Astrocyte (in vitro differentiated cells and primary cell): ENCODE measurements around the gene CACNB1. TPM values are rescaled to one million over a fixed set of nuclear protein-coding genes. Genes with fewer than 3 reads are reported as not detected.
A peak's percentile ranks its signal among the peaks of the same experiment; 100 is the strongest.

Source experiments
- DNase-seq: peaks from one replicate; pipeline ENCODE4 v3.0.0-alpha.2; 2010; ENCODE audit warnings: low read depth
- FAIRE-seq: peaks from 2 replicates; lab custom pipeline; 2011; peaks lifted over from hg19 to GRCh38; lab: Jason Lieb, UNC
- H2AFZ ChIP-seq: 2 replicates; pipeline ENCODE4 v1.6.0; 2012; ENCODE audit warnings: low read depth, low read length, inconsistent platforms
- H3K27ac ChIP-seq: 2 replicates; pipeline ENCODE4 v1.5.1; 2011; ENCODE audit warnings: low read depth, low read length, inconsistent platforms
- H3K27me3 ChIP-seq: 2 replicates; pipeline ENCODE4 v1.6.0; 2011; ENCODE audit warnings: low read length, inconsistent platforms; ENCODE audit not compliant: insufficient read depth
- H3K36me3 ChIP-seq: 2 replicates; pipeline ENCODE4 v1.5.1; 2011; ENCODE audit warnings: low read length, inconsistent platforms; ENCODE audit not compliant: insufficient read depth
- H3K4me1 ChIP-seq: 2 replicates; pipeline ENCODE4 v1.5.1; 2011; ENCODE audit warnings: low read length, inconsistent platforms; ENCODE audit not compliant: insufficient read depth
- H3K4me2 ChIP-seq: 2 replicates; pipeline ENCODE4 v1.6.0; 2012; ENCODE audit warnings: low read length, inconsistent platforms
- H3K4me3 ChIP-seq: 2 replicates; pipeline ENCODE4 v1.5.1; 2011; ENCODE audit warnings: low read depth, mild to moderate bottlenecking, low read length, inconsistent platforms; ENCODE audit not compliant: insufficient read depth
- H3K79me2 ChIP-seq: 2 replicates; pipeline ENCODE4 v1.6.0; 2012; ENCODE audit warnings: mild to moderate bottlenecking, low read length, inconsistent platforms; ENCODE audit not compliant: insufficient read depth
- H3K9ac ChIP-seq: 2 replicates; pipeline ENCODE4 v1.6.0; 2012; ENCODE audit warnings: mild to moderate bottlenecking, low read length, inconsistent platforms
- H3K9me3 ChIP-seq: 2 replicates; pipeline ENCODE4 v1.5.1; 2012; ENCODE audit warnings: low read depth, mild to moderate bottlenecking, low read length, inconsistent platforms; ENCODE audit not compliant: insufficient read depth
- H4K20me1 ChIP-seq: 2 replicates; pipeline ENCODE4 v1.6.0; 2012; ENCODE audit warnings: low read length, inconsistent platforms; ENCODE audit not compliant: insufficient read depth
- H3K27ac Mint-ChIP-seq: one replicate; pipeline ENCODE4 v1.8.0; 2021; ENCODE audit warnings: mild to moderate bottlenecking, mixed read lengths; ENCODE audit not compliant: unreplicated experiment
- H3K27me3 Mint-ChIP-seq: one replicate; pipeline ENCODE4 v1.8.0; 2021; ENCODE audit warnings: low read depth, mixed read lengths; ENCODE audit not compliant: unreplicated experiment
- H3K36me3 Mint-ChIP-seq: one replicate; pipeline ENCODE4 v1.8.0; 2021; ENCODE audit warnings: low read depth, mixed read lengths; ENCODE audit not compliant: unreplicated experiment
- H3K4me1 Mint-ChIP-seq: one replicate; pipeline ENCODE4 v1.8.0; 2021; ENCODE audit warnings: low read depth, mixed read lengths; ENCODE audit not compliant: unreplicated experiment
- H3K4me3 Mint-ChIP-seq: one replicate; pipeline ENCODE4 v1.8.0; 2021; ENCODE audit warnings: mild to moderate bottlenecking, moderate library complexity, mixed read lengths; ENCODE audit not compliant: unreplicated experiment
- H3K9me3 Mint-ChIP-seq: one replicate; pipeline ENCODE4 v1.8.0; 2021; ENCODE audit warnings: mild to moderate bottlenecking, mixed read lengths; ENCODE audit not compliant: unreplicated experiment
- EZH2 ChIP-seq: IDR thresholded peaks from 2 replicates; pipeline ENCODE4 v1.6.1; 2012; ENCODE audit warnings: mild to moderate bottlenecking, low read length, inconsistent platforms; ENCODE audit not compliant: insufficient read depth
- total RNA-seq: library from RNA; stranded (reverse); gene quantifications from 2 replicates; pipeline ENCODE4 v1.2.1, GENCODE V29; 2021
- TF ChIP-seq, protein P1 (sequence below): IDR thresholded peaks from 2 replicates; pipeline ENCODE4 v1.5.1; 2011; ENCODE audit warnings: low read depth, mild to moderate bottlenecking, inconsistent platforms, low read length, moderate library complexity; ENCODE audit not compliant: insufficient read depth

The CACNB1 gene
- total RNA-seq, 1 donor from 2014 or later = 16.6 TPM

DNA sequence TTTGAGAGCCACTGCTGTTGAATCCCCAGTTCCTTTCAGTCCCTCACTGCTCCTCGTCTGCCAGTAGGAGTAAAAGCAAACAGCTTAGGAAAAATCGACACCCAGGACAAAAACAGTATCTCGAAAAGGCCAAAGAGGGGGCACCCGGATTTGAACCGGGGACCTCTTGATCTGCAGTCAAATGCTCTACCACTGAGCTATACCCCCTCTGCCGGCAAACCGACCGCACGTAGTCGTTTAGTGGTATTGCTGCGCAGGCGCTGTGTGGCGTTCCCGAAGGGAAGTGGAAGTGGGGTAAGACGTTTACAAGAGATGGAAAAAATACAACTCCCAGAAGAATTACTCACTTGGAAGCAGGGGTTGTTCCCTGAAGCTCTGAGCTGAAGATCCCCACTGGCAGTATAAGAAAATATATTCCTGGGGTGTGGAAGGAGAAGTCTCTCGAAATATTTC lies 43.8 kb downstream of the CACNB1 start:
- FAIRE-seq = no peak

GRCh38 chr17:39151943-39152818 lies 45.3 kb downstream of the CACNB1 start:
- H3K4me2 ChIP-seq = peak overlapping the region; percentile 96
- no peak for FAIRE-seq
- H3K9ac ChIP-seq = peak overlapping the region; percentile 2
- Mint-ChIP-seq H3K9me3 (no peaks in the 10 kb centered on the region), H3K27me3 (peaks cover 34% of the 10 kb centered on the region), H3K4me1 (peaks cover 14% of the 10 kb centered on the region), H3K4me3 (peak overlapping the region; percentile 94), H3K36me3 (no peaks in the 10 kb centered on the region), H3K27ac (peak overlapping the region; percentile 82)
- no peak for TF ChIP-seq EZH2
- TF ChIP-seq, protein P1, sequence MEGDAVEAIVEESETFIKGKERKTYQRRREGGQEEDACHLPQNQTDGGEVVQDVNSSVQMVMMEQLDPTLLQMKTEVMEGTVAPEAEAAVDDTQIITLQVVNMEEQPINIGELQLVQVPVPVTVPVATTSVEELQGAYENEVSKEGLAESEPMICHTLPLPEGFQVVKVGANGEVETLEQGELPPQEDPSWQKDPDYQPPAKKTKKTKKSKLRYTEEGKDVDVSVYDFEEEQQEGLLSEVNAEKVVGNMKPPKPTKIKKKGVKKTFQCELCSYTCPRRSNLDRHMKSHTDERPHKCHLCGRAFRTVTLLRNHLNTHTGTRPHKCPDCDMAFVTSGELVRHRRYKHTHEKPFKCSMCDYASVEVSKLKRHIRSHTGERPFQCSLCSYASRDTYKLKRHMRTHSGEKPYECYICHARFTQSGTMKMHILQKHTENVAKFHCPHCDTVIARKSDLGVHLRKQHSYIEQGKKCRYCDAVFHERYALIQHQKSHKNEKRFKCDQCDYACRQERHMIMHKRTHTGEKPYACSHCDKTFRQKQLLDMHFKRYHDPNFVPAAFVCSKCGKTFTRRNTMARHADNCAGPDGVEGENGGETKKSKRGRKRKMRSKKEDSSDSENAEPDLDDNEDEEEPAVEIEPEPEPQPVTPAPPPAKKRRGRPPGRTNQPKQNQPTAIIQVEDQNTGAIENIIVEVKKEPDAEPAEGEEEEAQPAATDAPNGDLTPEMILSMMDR = no peak
- DNase-seq = no peak
- H2AFZ ChIP-seq = peak overlapping the region; percentile 29
- H3K4me3 ChIP-seq = peak overlapping the region; percentile 61
- H3K79me2 ChIP-seq = no peaks in the 10 kb centered on the region
- H3K9me3 ChIP-seq = no peaks in the 10 kb centered on the region
- H3K27ac ChIP-seq = no peak overlapping the region
- H3K4me1 ChIP-seq = peaks cover 14% of the 10 kb centered on the region
- no peaks in the 10 kb centered on the region for H3K36me3 ChIP-seq
- no peaks in the 10 kb centered on the region for H4K20me1 ChIP-seq
- peaks cover 21% of the 10 kb centered on the region for H3K27me3 ChIP-seq

More for the DNA sequence above, 43.8 kb downstream of the CACNB1 start:
- Mint-ChIP-seq H3K9me3 (no peaks in the 10 kb centered on the region), H3K27me3 (peaks cover 27% of the 10 kb centered on the region), H3K4me3 (peak overlapping the region; percentile 94), H3K4me1 (peaks cover 14% of the 10 kb centered on the region), H3K27ac (peak overlapping the region; percentile 76), H3K36me3 (no peaks in the 10 kb centered on the region)
- peak overlapping the region; percentile 96 for H3K4me2 ChIP-seq
- H3K27ac ChIP-seq = peak overlapping the region; percentile 53
- DNase-seq = peak; percentile 75
- H3K36me3 ChIP-seq = no peaks in the 10 kb centered on the region
- peak overlapping the region; percentile 85 for H3K9ac ChIP-seq
- TF ChIP-seq, protein P1 = no peak
- TF ChIP-seq EZH2 = no peak
- peaks cover 14% of the 10 kb centered on the region for H3K4me1 ChIP-seq
- H3K27me3 ChIP-seq = peaks cover 21% of the 10 kb centered on the region
- no peaks in the 10 kb centered on the region for H3K79me2 ChIP-seq
- no peaks in the 10 kb centered on the region for H3K9me3 ChIP-seq
- peak overlapping the region; percentile 84 for H2AFZ ChIP-seq
- H3K4me3 ChIP-seq = peak overlapping the region; percentile 79
- no peaks in the 10 kb centered on the region for H4K20me1 ChIP-seq
